PC-3 (cell line): Measurements from ENCODE around the gene RAI14.

ENCODE experiments used
- CTCF ChIP-seq: fragments of 300-600 bp; sonication (generic); conservative IDR thresholded peaks from 2 replicates; pipeline ENCODE4 v1.5.1; 2017; ENCODE audit warnings: antibody characterized with exemption, low read depth, mild to moderate bottlenecking, low read length
- EZH2 ChIP-seq: fragments of 300-600 bp; sonication (generic); IDR thresholded peaks from one replicate; pipeline ENCODE4 v1.6.1; 2017; ENCODE audit warnings: antibody characterized with exemption, mild to moderate bottlenecking, low read length; ENCODE audit not compliant: unreplicated experiment

- TF ChIP-seq CTCF, result no peak
- TF ChIP-seq EZH2, result no peak
These were observed 2.4 kb upstream of the RAI14 start for GRCh38 chr5:34653708-34654107.
